ENCODE results near the gene OR52I1. TPM values are rescaled to one million over a fixed set of nuclear protein-coding genes. Genes with fewer than 3 reads are reported as not detected.

Gene OR52I1
- total and polyA plus RNA-seq, 10 of the 15 experiments (the other 5 are each of a cell fraction or from before 2014, with no cell fraction given), result not detected

DNA sequence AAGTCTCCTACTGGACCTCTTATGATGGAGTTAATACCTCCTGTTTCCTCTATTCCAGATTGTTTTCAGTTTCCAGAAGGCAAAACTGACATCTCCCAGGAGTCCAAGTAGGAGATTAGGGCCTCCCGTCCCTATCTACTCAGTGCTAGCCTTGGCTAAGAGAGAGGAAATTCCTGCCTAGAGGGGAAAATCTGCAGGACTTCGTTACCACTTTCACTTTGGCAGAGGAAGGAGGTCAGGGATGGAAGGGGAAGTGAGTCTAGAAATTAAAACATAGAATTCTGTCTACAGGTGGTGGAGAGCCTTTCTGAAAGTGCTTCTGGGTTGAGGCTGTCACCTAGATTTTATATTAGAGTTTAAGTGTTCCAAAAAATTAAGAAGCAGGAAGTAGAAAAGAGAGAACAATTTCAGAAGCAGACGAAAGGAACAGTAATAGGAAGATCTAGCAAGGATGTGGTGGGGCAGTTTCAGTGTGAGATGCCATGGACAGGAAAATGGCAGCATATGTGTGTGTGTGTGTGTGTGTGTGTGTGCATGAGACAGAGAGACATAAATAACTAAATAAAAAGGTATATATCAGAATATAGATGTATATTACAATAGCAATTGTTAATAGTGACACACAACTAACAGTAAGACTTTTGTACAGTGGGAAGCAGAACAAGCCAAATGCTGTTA, 16.6 kb downstream of the OR52I1 start (continued):
- TF ChIP-seq, protein P1, sequence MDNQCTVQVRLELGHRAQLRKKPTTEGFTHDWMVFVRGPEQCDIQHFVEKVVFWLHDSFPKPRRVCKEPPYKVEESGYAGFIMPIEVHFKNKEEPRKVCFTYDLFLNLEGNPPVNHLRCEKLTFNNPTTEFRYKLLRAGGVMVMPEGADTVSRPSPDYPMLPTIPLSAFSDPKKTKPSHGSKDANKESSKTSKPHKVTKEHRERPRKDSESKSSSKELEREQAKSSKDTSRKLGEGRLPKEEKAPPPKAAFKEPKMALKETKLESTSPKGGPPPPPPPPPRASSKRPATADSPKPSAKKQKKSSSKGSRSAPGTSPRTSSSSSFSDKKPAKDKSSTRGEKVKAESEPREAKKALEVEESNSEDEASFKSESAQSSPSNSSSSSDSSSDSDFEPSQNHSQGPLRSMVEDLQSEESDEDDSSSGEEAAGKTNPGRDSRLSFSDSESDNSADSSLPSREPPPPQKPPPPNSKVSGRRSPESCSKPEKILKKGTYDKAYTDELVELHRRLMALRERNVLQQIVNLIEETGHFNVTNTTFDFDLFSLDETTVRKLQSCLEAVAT (IDR thresholded peaks at IDR 0.05), result no peak
- TF ChIP-seq ATF7 (IDR thresholded peaks at IDR 0.05; ENCODE audit: low read depth), result no peak
- TF ChIP-seq, protein P2, sequence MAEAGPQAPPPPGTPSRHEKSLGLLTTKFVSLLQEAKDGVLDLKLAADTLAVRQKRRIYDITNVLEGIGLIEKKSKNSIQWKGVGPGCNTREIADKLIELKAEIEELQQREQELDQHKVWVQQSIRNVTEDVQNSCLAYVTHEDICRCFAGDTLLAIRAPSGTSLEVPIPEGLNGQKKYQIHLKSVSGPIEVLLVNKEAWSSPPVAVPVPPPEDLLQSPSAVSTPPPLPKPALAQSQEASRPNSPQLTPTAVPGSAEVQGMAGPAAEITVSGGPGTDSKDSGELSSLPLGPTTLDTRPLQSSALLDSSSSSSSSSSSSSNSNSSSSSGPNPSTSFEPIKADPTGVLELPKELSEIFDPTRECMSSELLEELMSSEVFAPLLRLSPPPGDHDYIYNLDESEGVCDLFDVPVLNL (IDR thresholded peaks at IDR 0.05; ENCODE audit: low read depth, low read length), result no peak
- TF ChIP-seq JUNB (IDR thresholded peaks at IDR 0.05), result no peak
- TF ChIP-seq TAF1 (IDR thresholded peaks at IDR 0.05; ENCODE audit: borderline replicate concordance, low read depth, low read length), result no peak
- peak; percentile 20; the same call in 1 of the 2 replicates for TF ChIP-seq EED (IDR thresholded peaks at IDR 0.05; ENCODE audit: low read depth)
- TF ChIP-seq YY1 (IDR thresholded peaks at IDR 0.05; ENCODE audit: low read depth, low read length), result 0 out of 2 replicates have a peak, but pooled peaks have one; percentile 21
- TF ChIP-seq, protein P3, sequence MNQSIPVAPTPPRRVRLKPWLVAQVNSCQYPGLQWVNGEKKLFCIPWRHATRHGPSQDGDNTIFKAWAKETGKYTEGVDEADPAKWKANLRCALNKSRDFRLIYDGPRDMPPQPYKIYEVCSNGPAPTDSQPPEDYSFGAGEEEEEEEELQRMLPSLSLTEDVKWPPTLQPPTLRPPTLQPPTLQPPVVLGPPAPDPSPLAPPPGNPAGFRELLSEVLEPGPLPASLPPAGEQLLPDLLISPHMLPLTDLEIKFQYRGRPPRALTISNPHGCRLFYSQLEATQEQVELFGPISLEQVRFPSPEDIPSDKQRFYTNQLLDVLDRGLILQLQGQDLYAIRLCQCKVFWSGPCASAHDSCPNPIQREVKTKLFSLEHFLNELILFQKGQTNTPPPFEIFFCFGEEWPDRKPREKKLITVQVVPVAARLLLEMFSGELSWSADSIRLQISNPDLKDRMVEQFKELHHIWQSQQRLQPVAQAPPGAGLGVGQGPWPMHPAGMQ (IDR thresholded peaks at IDR 0.05; ENCODE audit: borderline replicate concordance), result no peak
- TF ChIP-seq KDM1A (IDR thresholded peaks at IDR 0.05; ENCODE audit: borderline replicate concordance), result no peak
- TF ChIP-seq GABPA (IDR thresholded peaks at IDR 0.05; ENCODE audit: low read depth), result 0 out of 2 replicates have a peak, but pooled peaks have one; percentile 9
- no peak for TF ChIP-seq ZNF384 (IDR thresholded peaks at IDR 0.05; ENCODE audit: borderline replicate concordance, low read depth, low read length)
- TF ChIP-seq, protein P4, sequence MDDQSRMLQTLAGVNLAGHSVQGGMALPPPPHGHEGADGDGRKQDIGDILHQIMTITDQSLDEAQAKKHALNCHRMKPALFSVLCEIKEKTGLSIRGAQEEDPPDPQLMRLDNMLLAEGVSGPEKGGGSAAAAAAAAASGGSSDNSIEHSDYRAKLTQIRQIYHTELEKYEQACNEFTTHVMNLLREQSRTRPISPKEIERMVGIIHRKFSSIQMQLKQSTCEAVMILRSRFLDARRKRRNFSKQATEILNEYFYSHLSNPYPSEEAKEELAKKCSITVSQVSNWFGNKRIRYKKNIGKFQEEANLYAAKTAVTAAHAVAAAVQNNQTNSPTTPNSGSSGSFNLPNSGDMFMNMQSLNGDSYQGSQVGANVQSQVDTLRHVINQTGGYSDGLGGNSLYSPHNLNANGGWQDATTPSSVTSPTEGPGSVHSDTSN (IDR thresholded peaks at IDR 0.05; ENCODE audit: insufficient replicate concordance, low read depth, low read length), result no peak
- peak; percentile 31 to 37; a peak in 3 of 4 replicates for TF ChIP-seq IKZF2 (IDR thresholded peaks at IDR 0.05)
- no peak for TF ChIP-seq KAT2A (conservative IDR thresholded peaks at IDR 0.05; ENCODE audit: control insufficient read depth, low read depth, low read length)
- no peak for TF ChIP-seq SMC3 (IDR thresholded peaks at IDR 0.05; ENCODE audit: borderline replicate concordance, low read length)
- TF ChIP-seq ZNF207 (IDR thresholded peaks at IDR 0.05; ENCODE audit: borderline replicate concordance), result no peak
- no peak for TF ChIP-seq BMI1 (IDR thresholded peaks at IDR 0.05; ENCODE audit: borderline replicate concordance)
- no peak for TF ChIP-seq RUNX3 (IDR thresholded peaks at IDR 0.05; ENCODE audit: low read length)
- TF ChIP-seq ZSCAN29 (IDR thresholded peaks at IDR 0.05), result no peak
- TF ChIP-seq, protein P5, sequence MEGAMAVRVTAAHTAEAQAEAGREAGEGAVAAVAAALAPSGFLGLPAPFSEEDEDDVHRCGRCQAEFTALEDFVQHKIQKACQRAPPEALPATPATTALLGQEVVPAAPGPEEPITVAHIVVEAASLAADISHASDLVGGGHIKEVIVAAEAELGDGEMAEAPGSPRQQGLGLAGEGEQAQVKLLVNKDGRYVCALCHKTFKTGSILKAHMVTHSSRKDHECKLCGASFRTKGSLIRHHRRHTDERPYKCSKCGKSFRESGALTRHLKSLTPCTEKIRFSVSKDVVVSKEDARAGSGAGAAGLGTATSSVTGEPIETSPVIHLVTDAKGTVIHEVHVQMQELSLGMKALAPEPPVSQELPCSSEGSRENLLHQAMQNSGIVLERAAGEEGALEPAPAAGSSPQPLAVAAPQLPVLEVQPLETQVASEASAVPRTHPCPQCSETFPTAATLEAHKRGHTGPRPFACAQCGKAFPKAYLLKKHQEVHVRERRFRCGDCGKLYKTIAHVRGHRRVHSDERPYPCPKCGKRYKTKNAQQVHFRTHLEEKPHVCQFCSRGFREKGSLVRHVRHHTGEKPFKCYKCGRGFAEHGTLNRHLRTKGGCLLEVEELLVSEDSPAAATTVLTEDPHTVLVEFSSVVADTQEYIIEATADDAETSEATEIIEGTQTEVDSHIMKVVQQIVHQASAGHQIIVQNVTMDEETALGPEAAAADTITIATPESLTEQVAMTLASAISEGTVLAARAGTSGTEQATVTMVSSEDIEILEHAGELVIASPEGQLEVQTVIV (IDR thresholded peaks at IDR 0.05; ENCODE audit: borderline replicate concordance, partially characterized antibody), result no peak
- TF ChIP-seq, protein P6, sequence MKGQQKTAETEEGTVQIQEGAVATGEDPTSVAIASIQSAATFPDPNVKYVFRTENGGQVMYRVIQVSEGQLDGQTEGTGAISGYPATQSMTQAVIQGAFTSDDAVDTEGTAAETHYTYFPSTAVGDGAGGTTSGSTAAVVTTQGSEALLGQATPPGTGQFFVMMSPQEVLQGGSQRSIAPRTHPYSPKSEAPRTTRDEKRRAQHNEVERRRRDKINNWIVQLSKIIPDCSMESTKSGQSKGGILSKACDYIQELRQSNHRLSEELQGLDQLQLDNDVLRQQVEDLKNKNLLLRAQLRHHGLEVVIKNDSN (IDR thresholded peaks at IDR 0.05; ENCODE audit: borderline replicate concordance, extremely low read length, insufficient read depth, low read depth, low read length), result no peak
- TF ChIP-seq CREB1 (IDR thresholded peaks at IDR 0.05; ENCODE audit: low read depth), result no peak

Data from GM12878 (cell line).